GM23338 (cell line): Measurements from ENCODE around the gene FAM162A.
"Not testable (repeated sequence)": the region's sequence is repeated elsewhere in the genome, so short reads cannot be mapped to it uniquely, and the experiment has no call there.

Source experiments
- CREB1 ChIP-seq: fragments of 250-450 bp; sonication (Bioruptor Pico); IDR thresholded peaks from 2 replicates; pipeline ENCODE4 v1.5.0; 2020; ENCODE audit warnings: low read depth, mild to moderate bottlenecking, moderate library complexity
- CTCF ChIP-seq, 2 experiments: fragments of 200-600 bp in 1 of 2; sonication (generic) in 1 of 2; conservative IDR thresholded peaks; 2 replicates each; pipeline versions ENCODE4 v1.5.1 to v1.6.1; 2016 to 2017; ENCODE audit warnings: antibody characterized with exemption in 2 of 2, low read depth in 2 of 2, mild to moderate bottlenecking in 2 of 2, moderate library complexity in 1 of 2
- EZH2 ChIP-seq: fragments of 200-600 bp; sonication (generic); IDR thresholded peaks from one replicate; pipeline ENCODE4 v1.8.0; 2017; ENCODE audit warnings: antibody characterized with exemption, mild to moderate bottlenecking, low read depth; ENCODE audit not compliant: unreplicated experiment
- EZH2phosphoT487 ChIP-seq: fragments of 200-600 bp; sonication (generic); IDR thresholded peaks from one replicate; pipeline ENCODE4 v1.8.1; 2018; ENCODE audit warnings: antibody characterized with exemption; ENCODE audit not compliant: unreplicated experiment
- NANOG ChIP-seq: IDR thresholded peaks from 2 replicates; pipeline ENCODE4 v1.6.1; 2016; ENCODE audit warnings: antibody characterized with exemption, borderline replicate concordance
- POLR2AphosphoS5 ChIP-seq: IDR thresholded peaks from 2 replicates; pipeline ENCODE4 v1.6.1; 2016; ENCODE audit warnings: antibody characterized with exemption, low read depth
- STAT1 ChIP-seq: IDR thresholded peaks from one replicate; pipeline ENCODE4 v1.6.1; 2016; ENCODE audit warnings: antibody characterized with exemption; ENCODE audit not compliant: unreplicated experiment
- ZNF462 ChIP-seq: fragments of 250-450 bp; sonication (Bioruptor Pico); IDR thresholded peaks from 2 replicates; pipeline ENCODE4 v1.5.0; 2020; ENCODE audit warnings: mild to moderate bottlenecking, moderate library complexity
- TF ChIP-seq, protein P1 (sequence below): IDR thresholded peaks from one replicate; pipeline ENCODE4 v1.6.1; 2018; ENCODE audit warnings: antibody characterized with exemption; ENCODE audit not compliant: unreplicated experiment

GRCh38 chr3:122365582-122366378 is 18.2 kb upstream of the FAM162A start:
- not testable (repeated sequence) for TF ChIP-seq EZH2; POLR2AphosphoS5; ZNF462 (CRISPR knock-in tag); CTCF (conservative IDR thresholded peaks at IDR 0.05; ENCODE audit: low read depth in 2 of 2); NANOG; STAT1; EZH2phosphoT487; CREB1 (CRISPR knock-in tag)
- TF ChIP-seq, protein P1, sequence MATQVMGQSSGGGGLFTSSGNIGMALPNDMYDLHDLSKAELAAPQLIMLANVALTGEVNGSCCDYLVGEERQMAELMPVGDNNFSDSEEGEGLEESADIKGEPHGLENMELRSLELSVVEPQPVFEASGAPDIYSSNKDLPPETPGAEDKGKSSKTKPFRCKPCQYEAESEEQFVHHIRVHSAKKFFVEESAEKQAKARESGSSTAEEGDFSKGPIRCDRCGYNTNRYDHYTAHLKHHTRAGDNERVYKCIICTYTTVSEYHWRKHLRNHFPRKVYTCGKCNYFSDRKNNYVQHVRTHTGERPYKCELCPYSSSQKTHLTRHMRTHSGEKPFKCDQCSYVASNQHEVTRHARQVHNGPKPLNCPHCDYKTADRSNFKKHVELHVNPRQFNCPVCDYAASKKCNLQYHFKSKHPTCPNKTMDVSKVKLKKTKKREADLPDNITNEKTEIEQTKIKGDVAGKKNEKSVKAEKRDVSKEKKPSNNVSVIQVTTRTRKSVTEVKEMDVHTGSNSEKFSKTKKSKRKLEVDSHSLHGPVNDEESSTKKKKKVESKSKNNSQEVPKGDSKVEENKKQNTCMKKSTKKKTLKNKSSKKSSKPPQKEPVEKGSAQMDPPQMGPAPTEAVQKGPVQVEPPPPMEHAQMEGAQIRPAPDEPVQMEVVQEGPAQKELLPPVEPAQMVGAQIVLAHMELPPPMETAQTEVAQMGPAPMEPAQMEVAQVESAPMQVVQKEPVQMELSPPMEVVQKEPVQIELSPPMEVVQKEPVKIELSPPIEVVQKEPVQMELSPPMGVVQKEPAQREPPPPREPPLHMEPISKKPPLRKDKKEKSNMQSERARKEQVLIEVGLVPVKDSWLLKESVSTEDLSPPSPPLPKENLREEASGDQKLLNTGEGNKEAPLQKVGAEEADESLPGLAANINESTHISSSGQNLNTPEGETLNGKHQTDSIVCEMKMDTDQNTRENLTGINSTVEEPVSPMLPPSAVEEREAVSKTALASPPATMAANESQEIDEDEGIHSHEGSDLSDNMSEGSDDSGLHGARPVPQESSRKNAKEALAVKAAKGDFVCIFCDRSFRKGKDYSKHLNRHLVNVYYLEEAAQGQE: not testable (repeated sequence)
